GM19438 (cell line): Measurements from ENCODE around the gene IDI2.
"Not testable (repeated sequence)": the region's sequence is repeated elsewhere in the genome, so short reads cannot be mapped to it uniquely, and the experiment has no call there.

Experiments
- ATAC-seq: cut with Tn5 transposase; IDR thresholded peaks from one replicate; pipeline ENCODE4 v1.9.1; 2021; ENCODE audit warnings: low read depth; ENCODE audit not compliant: unreplicated experiment

The IDI2 gene

GRCh38 chr10:1048349-1048731 lies 22.7 kb upstream of the IDI2 start:
- peak; percentile 10 for ATAC-seq

GRCh38 chr10:1047937-1048336 lies 22.3 kb upstream of the IDI2 start:
- ATAC-seq, result no peak

GRCh38 chr10:1045415-1045814 lies 19.8 kb upstream of the IDI2 start:
- ATAC-seq, result no peak

DNA sequence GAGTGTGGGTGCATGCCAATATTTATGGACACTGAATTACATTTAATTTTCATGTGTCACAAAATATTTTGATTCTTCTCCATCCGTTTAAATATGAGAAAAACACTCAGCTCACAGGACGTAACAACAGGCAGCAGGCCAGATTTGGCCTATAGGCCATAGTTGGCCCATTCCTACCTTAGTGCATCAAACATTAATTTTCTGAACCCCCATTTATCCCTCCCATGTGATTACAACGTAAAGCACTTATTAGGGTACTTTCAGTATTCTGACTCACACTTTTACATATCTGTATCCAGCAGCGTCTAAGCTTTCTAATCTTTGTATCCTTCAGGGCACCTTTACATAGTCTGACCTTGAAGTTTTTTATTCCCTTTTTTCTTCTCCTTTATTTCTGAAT lies 19.3 kb upstream of the IDI2 start:
- no peak for ATAC-seq

DNA sequence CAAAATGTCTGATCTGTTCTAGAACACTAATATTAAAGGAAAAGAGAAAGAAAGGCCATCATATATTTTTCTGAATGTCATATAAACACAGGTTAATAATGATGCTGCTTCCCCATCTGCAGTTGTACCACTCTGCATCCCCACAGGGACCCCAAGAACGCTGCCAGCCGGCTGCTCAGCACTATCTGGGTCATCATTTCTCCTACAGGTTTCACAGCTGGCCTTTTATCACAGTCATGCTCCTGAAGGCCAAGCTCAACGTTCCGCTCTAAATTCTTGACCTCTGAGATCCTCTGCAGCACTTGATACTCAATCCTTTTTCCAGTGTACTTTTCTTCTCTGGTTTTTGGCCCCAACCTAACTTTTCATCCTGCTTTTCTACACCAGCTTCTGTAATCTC lies 18.5 kb upstream of the IDI2 start:
- ATAC-seq, result no peak

- ATAC-seq, result peak; percentile 49
These were observed 17.9 kb upstream of the IDI2 start for GRCh38 chr10:1043532-1043995.

DNA sequence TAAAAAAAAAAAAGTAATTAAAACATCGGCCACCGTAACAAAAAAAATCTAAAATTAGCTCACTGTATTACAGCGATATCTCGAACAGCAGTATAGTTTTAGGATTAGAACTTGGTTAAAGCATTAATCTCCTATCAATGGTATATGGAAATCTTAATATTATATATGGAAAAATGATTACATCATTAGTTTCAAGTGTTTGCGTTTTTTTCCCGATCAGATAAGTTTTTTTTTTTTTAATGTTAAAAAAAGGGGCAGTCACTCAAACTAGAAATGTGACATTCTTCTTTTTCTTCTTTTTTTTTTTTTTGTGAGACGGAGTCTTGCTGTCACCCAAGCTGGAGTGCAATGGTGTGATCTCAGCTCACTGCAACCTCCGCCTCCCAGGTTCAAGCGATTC lies 15.9 kb upstream of the IDI2 start:
- no peak for ATAC-seq

GRCh38 chr10:1040133-1040532 lies 14.5 kb upstream of the IDI2 start:
- no peak for ATAC-seq

DNA sequence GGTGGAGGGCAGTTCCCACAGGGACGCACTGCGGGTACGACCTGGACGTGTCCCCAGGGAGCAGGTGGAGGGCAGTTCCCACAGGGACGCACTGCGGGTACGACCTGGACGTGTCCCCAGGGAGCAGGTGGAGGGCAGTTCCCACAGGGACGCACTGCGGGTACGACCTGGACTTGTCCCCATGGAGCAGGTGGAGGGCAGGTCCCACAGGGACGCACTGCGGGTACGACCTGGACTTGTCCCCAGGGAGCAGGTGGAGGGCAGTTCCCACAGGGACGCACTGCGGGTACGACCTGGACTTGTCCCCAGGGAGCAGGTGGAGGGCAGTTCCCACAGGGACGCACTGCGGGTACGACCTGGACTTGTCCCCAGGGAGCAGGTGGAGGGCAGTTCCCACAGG lies 13.1 kb upstream of the IDI2 start:
- not testable (repeated sequence) for ATAC-seq

- ATAC-seq, result no peak
These were observed 11.4 kb upstream of the IDI2 start for GRCh38 chr10:1037098-1037497.

- ATAC-seq, result peak; percentile 69
These were observed 10.7 kb upstream of the IDI2 start for GRCh38 chr10:1036341-1036791.

GRCh38 chr10:1035201-1035600 lies 9.5 kb upstream of the IDI2 start:
- no peak for ATAC-seq

DNA sequence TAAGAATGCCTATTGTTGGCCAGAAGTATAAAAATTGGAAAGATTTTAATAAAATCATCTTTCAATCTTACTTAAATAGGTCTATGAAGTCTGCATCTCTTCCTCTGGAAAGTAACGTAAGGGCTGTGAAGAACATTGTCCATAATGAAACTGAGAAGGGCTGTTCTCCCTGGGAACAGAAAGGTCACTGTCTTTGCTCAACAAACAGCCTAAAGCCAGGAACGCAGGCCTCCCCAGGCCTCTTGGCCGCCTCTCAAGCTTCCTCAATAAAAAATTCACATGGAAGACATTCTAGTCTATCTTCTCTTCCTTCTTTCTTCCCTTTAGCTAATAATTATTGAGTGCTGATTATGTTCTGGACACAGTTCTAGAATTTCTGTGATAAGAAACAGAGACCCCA lies 9.1 kb upstream of the IDI2 start:
- ATAC-seq, result no peak

DNA sequence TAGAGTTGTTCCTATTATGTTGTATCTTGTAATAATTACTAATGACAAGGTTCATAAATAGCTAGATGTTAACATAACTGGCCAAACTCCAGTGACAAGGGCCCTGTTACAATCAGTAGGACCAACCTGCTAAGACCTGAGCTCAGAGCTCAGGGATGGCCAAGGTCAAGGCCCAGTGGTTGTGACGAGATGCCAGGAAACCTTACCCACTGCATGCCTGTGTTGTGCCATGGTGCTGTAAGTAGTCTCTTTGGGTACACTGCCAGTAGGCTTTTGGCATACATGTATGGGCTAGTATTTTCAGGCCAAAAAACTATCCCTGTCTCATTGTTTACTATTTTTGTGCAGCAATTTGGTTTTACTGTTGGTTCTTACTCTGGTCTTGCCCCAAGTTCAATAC lies 7.9 kb upstream of the IDI2 start:
- ATAC-seq, result no peak

DNA sequence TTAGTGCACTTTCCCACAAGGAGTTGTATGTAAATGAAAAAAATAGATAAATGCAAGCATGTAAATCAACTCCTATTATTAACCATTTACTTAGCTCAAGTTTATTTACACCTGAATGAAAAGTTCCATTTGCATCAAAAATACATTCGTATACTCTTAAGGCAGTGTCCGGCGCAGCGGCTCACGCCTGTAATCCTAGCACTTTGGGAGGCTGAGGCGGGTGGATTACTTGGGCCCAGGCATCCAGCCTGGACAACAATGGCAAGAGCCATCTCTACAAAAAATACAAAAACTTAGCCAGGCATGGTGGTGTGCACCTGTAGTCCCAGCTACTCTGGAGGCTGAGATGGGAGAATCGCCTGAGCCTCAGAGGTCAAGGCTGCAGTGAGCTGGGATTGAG lies 4.2 kb upstream of the IDI2 start:
- ATAC-seq, result no peak

- no peak for ATAC-seq
These were observed 919 bp upstream of the IDI2 start for GRCh38 chr10:1026578-1026977.

- ATAC-seq, result no peak
These were observed 1.6 kb downstream of the IDI2 start for GRCh38 chr10:1024103-1024502.

DNA sequence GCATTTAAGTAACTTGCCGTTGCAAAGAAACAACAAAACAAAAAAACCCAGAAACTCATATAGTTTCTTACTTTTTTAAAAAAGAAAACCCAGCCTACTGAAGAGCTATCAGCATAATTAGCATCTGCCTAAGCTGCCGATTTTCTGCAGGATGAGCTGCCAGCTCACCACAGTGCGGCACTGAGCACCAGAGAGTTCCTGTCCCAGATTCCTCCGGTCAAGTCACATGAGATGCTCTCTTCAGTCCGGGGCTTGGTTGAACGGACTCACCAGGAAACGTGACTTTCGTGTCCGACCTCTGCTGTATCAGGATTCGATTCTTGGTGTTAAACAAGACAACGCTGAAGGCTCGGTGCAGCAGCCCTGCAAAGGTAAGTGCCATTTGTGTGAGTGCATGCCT lies 3.2 kb downstream of the IDI2 start:
- no peak for ATAC-seq

DNA sequence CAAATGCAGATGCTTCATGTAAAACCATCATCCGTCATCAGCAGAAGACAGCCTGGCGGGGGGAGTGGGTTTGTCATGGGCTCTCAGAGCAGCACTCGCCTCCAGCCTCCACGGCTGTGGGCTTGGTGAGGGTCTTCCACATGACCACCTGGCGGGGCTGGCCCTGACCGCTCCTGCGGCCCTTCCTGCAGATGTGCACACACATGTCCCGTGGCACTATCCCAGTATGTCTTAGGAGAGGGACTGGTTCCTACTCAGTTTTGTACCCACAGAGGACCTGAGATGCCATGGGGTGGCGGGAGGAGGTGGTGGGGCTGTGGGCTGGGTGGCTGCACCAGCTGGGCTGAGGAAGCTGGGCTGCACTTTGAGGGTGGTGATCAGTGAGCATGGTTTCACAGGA lies 4.7 kb downstream of the IDI2 start:
- ATAC-seq, result no peak

GRCh38 chr10:1020460-1020859 lies 5.2 kb downstream of the IDI2 start:
- no peak for ATAC-seq

- ATAC-seq, result no peak
These were observed 6.3 kb downstream of the IDI2 start for GRCh38 chr10:1019362-1019761.

- ATAC-seq, result no peak
These were observed 10.0 kb downstream of the IDI2 start for GRCh38 chr10:1015688-1016087.

DNA sequence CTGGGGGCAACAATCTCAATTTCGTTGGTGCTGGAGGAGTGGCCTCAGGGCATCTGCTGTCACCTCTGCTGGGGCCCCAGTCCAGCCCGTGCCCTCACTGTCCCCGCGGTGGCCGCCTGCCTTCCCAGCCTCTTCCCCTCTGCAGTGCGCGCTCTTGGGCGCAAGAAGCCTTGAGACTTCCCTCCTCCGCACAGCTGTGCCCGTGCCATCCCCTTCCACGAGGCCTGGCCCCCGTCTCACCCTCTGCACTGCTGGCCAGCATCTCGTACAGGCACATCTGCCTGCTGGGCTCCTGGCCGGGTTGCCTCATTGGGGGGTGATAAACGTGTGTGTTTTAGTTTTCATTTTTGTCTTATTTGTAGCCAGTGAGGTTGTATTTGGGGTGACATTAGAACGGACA lies 14.0 kb downstream of the IDI2 start:
- no peak for ATAC-seq
